HUES64 (cell line): Measurements from ENCODE around the gene FAM184A.
"Not testable (repeated sequence)": the region's sequence is repeated elsewhere in the genome, so short reads cannot be mapped to it uniquely, and the experiment has no call there.

Source experiments
- H3K27ac ChIP-seq: 2 replicates; pipeline ENCODE4 v1.7.0; 2013; ENCODE audit warnings: low read depth, low read length, inconsistent platforms
- H3K27me3 ChIP-seq: 2 replicates; pipeline ENCODE4 v1.6.1; 2013; ENCODE audit warnings: mild to moderate bottlenecking, low read length; ENCODE audit not compliant: insufficient read depth
- H3K36me3 ChIP-seq: 2 replicates; pipeline ENCODE4 v1.6.1; 2013; ENCODE audit warnings: mild to moderate bottlenecking, low read length; ENCODE audit not compliant: insufficient read depth
- H3K4me1 ChIP-seq: 2 replicates; pipeline ENCODE4 v1.6.1; 2013; ENCODE audit warnings: mild to moderate bottlenecking, low read length, moderate library complexity; ENCODE audit not compliant: insufficient read depth
- H3K4me3 ChIP-seq: 2 replicates; pipeline ENCODE4 v1.5.1; 2013; ENCODE audit warnings: mild to moderate bottlenecking, low read length, moderate library complexity
- H3K9ac ChIP-seq: 2 replicates; pipeline ENCODE4 v1.6.1; 2013; ENCODE audit warnings: mild to moderate bottlenecking, low read depth, low read length
- H3K9me3 ChIP-seq: 2 replicates; pipeline ENCODE4 v1.6.1; 2013; ENCODE audit warnings: low read depth, low read length; ENCODE audit not compliant: insufficient read depth
- WGBS: fragments of 150-250, 120-280 bp; methylation state at CpG from one replicate; pipeline ENCODE4 v1.1.7; 2013; ENCODE audit warnings: missing lambda C conversion rate; 5-methylcytosine and 5-hydroxymethylcytosine counted together

The FAM184A gene

GRCh38 chr6:119032428-119032827 is 46.0 kb downstream of the FAM184A start:
- no CpG with 5 or more reads among the region's 1 CpG for WGBS
- H3K27me3 ChIP-seq = no peaks in the 10 kb centered on the region
- no peaks in the 10 kb centered on the region for H3K9me3 ChIP-seq
- H3K27ac ChIP-seq = no peak overlapping the region
- H3K4me3 ChIP-seq = no peak overlapping the region
- no peak overlapping the region for H3K9ac ChIP-seq
- peaks cover 46% of the 10 kb centered on the region for H3K4me1 ChIP-seq
- no peaks in the 10 kb centered on the region for H3K36me3 ChIP-seq

- no peak overlapping the region for H3K4me3 ChIP-seq
- no peak overlapping the region for H3K9ac ChIP-seq
- no peak overlapping the region for H3K27ac ChIP-seq
- H3K27me3 ChIP-seq = 0 out of 2 replicates have a peak, but pooled peaks cover 1% of the 10 kb centered on the region
- H3K4me1 ChIP-seq = peaks cover 53% of the 10 kb centered on the region
- H3K36me3 ChIP-seq = no peaks in the 10 kb centered on the region
- H3K9me3 ChIP-seq = no peaks in the 10 kb centered on the region
- WGBS = no CpG with 5 or more reads among the region's 2 CpGs
These were observed 47.7 kb downstream of the FAM184A start for GRCh38 chr6:119030759-119031158.

GRCh38 chr6:119028091-119028490 is 50.4 kb downstream of the FAM184A start:
- no peak overlapping the region for H3K9ac ChIP-seq
- H3K4me1 ChIP-seq = peaks cover 61% of the 10 kb centered on the region
- H3K27ac ChIP-seq = peak overlapping the region; percentile 89; the same call in 1 of the 2 replicates
- H3K36me3 ChIP-seq = no peaks in the 10 kb centered on the region
- no peak overlapping the region for H3K4me3 ChIP-seq
- no peaks in the 10 kb centered on the region for H3K9me3 ChIP-seq
- H3K27me3 ChIP-seq = peaks cover 6% of the 10 kb centered on the region; the same call in 1 of the 2 replicates
- WGBS = 86% methylated on average over 2 of the region's 2 CpGs

GRCh38 chr6:119027465-119027864 is 51.0 kb downstream of the FAM184A start:
- WGBS = 49% methylated on average over 3 of the region's 3 CpGs
- Histone ChIP-seq H3K27me3 (peaks cover 6% of the 10 kb centered on the region; the same call in 1 of the 2 replicates), H3K4me3 (no peak overlapping the region)

GRCh38 chr6:119026822-119027221 is 51.6 kb downstream of the FAM184A start:
- H3K36me3 ChIP-seq = no peaks in the 10 kb centered on the region
- no peak overlapping the region for H3K9ac ChIP-seq
- 34% methylated on average over 3 of the region's 3 CpGs for WGBS
- H3K9me3 ChIP-seq = no peaks in the 10 kb centered on the region
- peaks cover 6% of the 10 kb centered on the region; the same call in 1 of the 2 replicates for H3K27me3 ChIP-seq
- H3K4me1 ChIP-seq = peaks cover 63% of the 10 kb centered on the region
- peak overlapping the region; percentile 89; the same call in 1 of the 2 replicates for H3K27ac ChIP-seq
- no peak overlapping the region for H3K4me3 ChIP-seq

More at GRCh38 chr6:119027465-119027864, 51.0 kb downstream of the FAM184A start:
- Histone ChIP-seq H3K36me3 (no peaks in the 10 kb centered on the region), H3K4me1 (peaks cover 63% of the 10 kb centered on the region), H3K9me3 (no peaks in the 10 kb centered on the region), H3K27ac (peak overlapping the region; percentile 89), H3K9ac (no peak overlapping the region)

GRCh38 chr6:119025793-119026192 is 52.7 kb downstream of the FAM184A start:
- H3K4me3 ChIP-seq = no peak overlapping the region
- H3K9ac ChIP-seq = no peak overlapping the region
- H3K4me1 ChIP-seq = peaks cover 63% of the 10 kb centered on the region
- H3K27ac ChIP-seq = peak overlapping the region; percentile 19; the same call in 1 of the 2 replicates
- H3K9me3 ChIP-seq = no peaks in the 10 kb centered on the region
- H3K36me3 ChIP-seq = no peaks in the 10 kb centered on the region; the same call in 1 of the 2 replicates
- WGBS = 87% methylated on average over 2 of the region's 2 CpGs
- H3K27me3 ChIP-seq = peaks cover 6% of the 10 kb centered on the region; the same call in 1 of the 2 replicates

- 19% methylated on average over 6 of the region's 6 CpGs for WGBS
- H3K9ac ChIP-seq = peak overlapping the region; percentile 29; the same call in 1 of the 2 replicates
These were observed 54.4 kb downstream of the FAM184A start for GRCh38 chr6:119024111-119024510.

GRCh38 chr6:119022796-119023195 is 55.7 kb downstream of the FAM184A start:
- peaks cover 6% of the 10 kb centered on the region; the same call in 1 of the 2 replicates for H3K27me3 ChIP-seq
- H3K27ac ChIP-seq = no peak overlapping the region
- peaks cover 1% of the 10 kb centered on the region; the same call in 1 of the 2 replicates for H3K36me3 ChIP-seq
- no peak overlapping the region for H3K4me3 ChIP-seq
- H3K9me3 ChIP-seq = no peaks in the 10 kb centered on the region
- WGBS = 81% methylated on average over 4 of the region's 4 CpGs
- peaks cover 50% of the 10 kb centered on the region for H3K4me1 ChIP-seq
- no peak overlapping the region for H3K9ac ChIP-seq

More at GRCh38 chr6:119024111-119024510, 54.4 kb downstream of the FAM184A start:
- Histone ChIP-seq H3K27me3 (peaks cover 6% of the 10 kb centered on the region; the same call in 1 of the 2 replicates), H3K9me3 (no peaks in the 10 kb centered on the region), H3K36me3 (no peaks in the 10 kb centered on the region; the same call in 1 of the 2 replicates), H3K4me3 (0 out of 2 replicates have a peak overlapping the region, but pooled peaks have one; percentile 6), H3K4me1 (peaks cover 63% of the 10 kb centered on the region), H3K27ac (peak overlapping the region; percentile 63; the same call in 1 of the 2 replicates)

- WGBS = 96% methylated on average over 2 of the region's 2 CpGs
- Histone ChIP-seq H3K27ac (no peak overlapping the region), H3K4me3 (no peak overlapping the region), H3K9ac (no peak overlapping the region), H3K27me3 (peaks cover 6% of the 10 kb centered on the region; the same call in 1 of the 2 replicates), H3K36me3 (peaks cover 9% of the 10 kb centered on the region), H3K4me1 (peaks cover 32% of the 10 kb centered on the region), H3K9me3 (no peaks in the 10 kb centered on the region)
These were observed 57.6 kb downstream of the FAM184A start for GRCh38 chr6:119020597-119021561.

- not testable (repeated sequence) for H3K4me3 ChIP-seq, H3K27ac ChIP-seq, H3K9me3 ChIP-seq, H3K9ac ChIP-seq, H3K4me1 ChIP-seq, H3K27me3 ChIP-seq
- H3K36me3 ChIP-seq = peaks cover 20% of the 10 kb centered on the region
- 97% methylated on average over 22 of the region's 22 CpGs for WGBS
These were observed 63.3 kb downstream of the FAM184A start for GRCh38 chr6:119015165-119015564.

- no peak overlapping the region for H3K27ac ChIP-seq
- H3K4me1 ChIP-seq = no peaks in the 10 kb centered on the region
- peaks cover 25% of the 10 kb centered on the region for H3K36me3 ChIP-seq
- no peaks in the 10 kb centered on the region for H3K27me3 ChIP-seq
- 100% methylated on average over 1 of the region's 1 CpG for WGBS
- H3K9me3 ChIP-seq = peaks cover 6% of the 10 kb centered on the region
- H3K4me3 ChIP-seq = no peak overlapping the region
- no peak overlapping the region for H3K9ac ChIP-seq
These were observed 65.9 kb downstream of the FAM184A start for GRCh38 chr6:119012521-119012920.
